Muscle of back (tissue), 13 donors: ENCODE results near the gene MYO1B. TPM values are rescaled to one million over a fixed set of nuclear protein-coding genes. Genes with fewer than 3 reads are reported as not detected.
A peak's percentile ranks its signal among the peaks of the same experiment; 100 is the strongest.

Experiments
- DNase-seq, 3 donors: peaks; one replicate each; pipeline versions ENCODE4 v3.0.0 to v3.0.0-alpha.2; 2013
- long read RNA-seq, 9 donors: transcript quantifications; one replicate each; lab custom pipeline, GENCODE V29; 2026
- polyA plus RNA-seq, 10 donors: library from polyadenylated mRNA; unstranded; fragments of 120-200 nt; gene quantifications; one replicate each; pipeline ENCODE4 v1.2.1, GENCODE V29; 2013; ENCODE audit not compliant: insufficient read length in 10 of 10

The MYO1B gene
- polyA plus RNA-seq = 100 to 1,000 TPM in 2 of 10 donors, 10 to 100 TPM in 8; 60.1 to 111 (median 85.2) TPM
- long read RNA-seq, donor 1, partial matches to known transcripts = 24 of 25 reads
- long read RNA-seq, donor 1, other reads (novel, unspliced or antisense) = 0 of 25 reads
- long read RNA-seq, donor 2, full-length matches to known transcripts = 3 of 3 reads
- long read RNA-seq, donor 2, partial matches to known transcripts = 0 of 3 reads
- long read RNA-seq, donor 2, other reads (novel, unspliced or antisense) = 0 of 3 reads
- long read RNA-seq, donor 3 = 0 reads
- long read RNA-seq, donor 4, partial matches to known transcripts = 0 of 1 reads
- long read RNA-seq, donor 4, other reads (novel, unspliced or antisense) = 0 of 1 reads
- long read RNA-seq, donor 5, full-length matches to known transcripts = 4 of 9 reads
- long read RNA-seq, donor 5, partial matches to known transcripts = 5 of 9 reads
- long read RNA-seq, donor 5, other reads (novel, unspliced or antisense) = 0 of 9 reads
- long read RNA-seq, donor 6, full-length matches to known transcripts = 4 of 4 reads
- long read RNA-seq, donor 6, partial matches to known transcripts = 0 of 4 reads
- long read RNA-seq, donor 6, other reads (novel, unspliced or antisense) = 0 of 4 reads
- long read RNA-seq, donor 7, full-length matches to known transcripts = 7 of 17 reads
- long read RNA-seq, donor 7, partial matches to known transcripts = 10 of 17 reads
- long read RNA-seq, donor 7, other reads (novel, unspliced or antisense) = 0 of 17 reads
- long read RNA-seq, donor 8, full-length matches to known transcripts = 3 of 3 reads
- long read RNA-seq, donor 8, partial matches to known transcripts = 0 of 3 reads
- long read RNA-seq, donor 8, other reads (novel, unspliced or antisense) = 0 of 3 reads
- long read RNA-seq, donor 9 = 0 reads

GRCh38 chr2:191245046-191245868, at the start of gene MYO1B:
Gene MYO1B, plus strand, starts transcription at chr2:191245404. Its CDS starts 31,492 bp downstream, at chr2:191276896.
- DNase-seq = peak; percentile 77 to 93 (median 84)

DNA sequence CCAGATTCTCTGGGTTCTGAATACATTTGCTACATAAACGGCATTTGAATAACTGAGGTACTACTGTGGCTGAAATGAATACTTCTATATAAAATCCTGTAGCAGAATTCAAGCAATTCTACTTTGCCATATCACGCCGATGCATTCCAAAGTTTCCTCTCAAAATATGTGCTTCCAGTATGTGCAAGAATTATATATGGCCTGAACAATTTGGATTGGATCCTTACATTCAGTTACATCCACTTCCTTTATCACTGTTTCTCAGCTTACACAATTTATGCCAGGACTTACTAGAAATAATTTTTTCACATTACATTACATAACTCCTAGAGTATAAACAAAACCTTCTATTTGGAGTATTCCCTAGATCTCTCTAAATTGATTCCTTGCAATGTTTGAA, 48.1 kb upstream of the MYO1B start:
- DNase-seq = peak in 1 of 3 donors; percentile 44

- no peak for DNase-seq
Measured at GRCh38 chr2:191198271-191198670, 46.9 kb upstream of the MYO1B start.

GRCh38 chr2:191199929-191200512, 45.2 kb upstream of the MYO1B start:
- no peak for DNase-seq

- DNase-seq = no peak
Measured at GRCh38 chr2:191200910-191201309, 44.3 kb upstream of the MYO1B start.

GRCh38 chr2:191202209-191202721, 42.9 kb upstream of the MYO1B start:
- DNase-seq = peak in 2 of 3 donors; percentile 51 to 62

DNA sequence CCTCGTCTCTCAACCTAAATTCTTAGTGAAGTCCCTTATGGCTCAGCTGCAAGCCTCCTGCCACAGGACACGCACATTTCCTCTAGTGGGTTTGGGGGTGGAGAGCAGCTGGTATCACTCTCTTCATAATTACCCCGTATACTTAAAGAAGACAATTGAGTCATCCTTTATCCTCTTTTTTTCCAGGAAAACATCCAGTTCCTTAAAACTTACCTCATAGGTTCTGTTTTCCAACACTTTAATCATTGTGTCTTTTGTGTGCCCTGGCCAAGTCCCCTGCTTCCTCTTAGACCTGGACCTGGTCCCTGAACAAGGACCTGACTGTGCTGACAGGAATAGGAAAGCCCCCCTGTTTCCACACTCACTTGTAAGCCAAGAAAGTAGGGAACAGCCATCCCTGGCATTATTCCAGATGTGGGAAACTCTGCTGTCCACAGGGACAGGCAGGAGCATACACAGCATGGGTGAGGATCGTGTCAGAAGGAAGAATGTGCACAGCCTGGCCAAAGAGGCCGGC, 42.3 kb upstream of the MYO1B start:
- peak; percentile 49 to 72 (median 62) for DNase-seq

DNA sequence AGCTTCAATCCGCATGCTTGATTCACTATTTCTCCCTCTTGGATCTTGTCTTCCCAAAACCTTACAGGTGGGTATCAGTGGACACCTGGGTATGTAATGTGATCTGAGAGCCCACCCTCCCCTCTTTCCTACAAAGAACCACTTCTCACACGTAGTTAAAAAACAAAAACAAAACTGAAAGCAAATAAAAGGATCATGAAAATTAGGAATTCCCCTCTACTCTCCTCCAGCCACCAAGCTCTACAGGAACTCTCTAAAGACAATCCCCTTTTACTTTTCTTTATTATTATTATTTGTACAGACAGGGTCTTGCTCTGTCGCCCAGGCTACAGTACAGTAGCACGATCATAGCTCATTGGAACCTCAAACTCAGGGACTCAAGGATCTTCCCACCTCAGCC, 40.8 kb upstream of the MYO1B start:
- DNase-seq = no peak

DNA sequence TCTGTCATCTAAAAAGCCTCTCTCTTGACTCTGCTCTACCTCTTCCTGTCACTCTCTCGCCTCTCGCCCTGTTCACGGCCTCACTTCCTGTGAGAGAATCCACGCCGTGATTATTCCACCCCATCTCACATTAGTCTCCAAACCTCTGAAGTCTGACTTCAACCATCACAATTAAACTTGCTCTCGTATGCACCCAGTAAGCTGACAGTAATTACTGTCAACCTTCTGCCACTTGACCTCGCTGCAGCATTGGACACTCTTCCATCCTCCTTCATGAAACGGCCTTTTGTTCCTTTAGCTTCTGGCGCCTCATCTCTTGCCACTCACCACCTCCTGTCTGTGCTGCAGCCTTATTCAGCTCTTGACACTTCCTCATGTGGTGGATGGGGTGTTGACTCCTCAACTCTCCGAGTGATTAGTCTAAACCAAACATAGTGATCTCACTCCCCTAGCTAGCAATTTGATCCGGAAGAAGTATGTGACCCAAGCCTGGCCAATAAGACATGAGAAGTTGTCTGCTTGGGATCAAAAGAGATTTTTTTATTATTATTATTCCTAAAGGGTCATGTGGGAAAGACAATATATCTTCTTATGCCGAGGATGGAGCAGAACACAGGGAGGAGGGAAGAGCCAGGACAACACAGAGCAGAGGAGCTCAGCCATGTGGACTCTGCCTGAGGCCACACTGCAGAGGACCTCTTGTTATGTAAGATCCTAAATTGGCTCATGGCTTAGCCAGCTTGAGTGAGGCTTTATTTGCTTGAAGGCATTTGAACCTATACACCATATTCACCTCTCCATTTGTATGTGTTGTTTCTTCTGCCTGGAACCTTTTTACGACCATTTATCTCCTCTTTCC, 38.4 kb upstream of the MYO1B start:
- DNase-seq = no peak

DNA sequence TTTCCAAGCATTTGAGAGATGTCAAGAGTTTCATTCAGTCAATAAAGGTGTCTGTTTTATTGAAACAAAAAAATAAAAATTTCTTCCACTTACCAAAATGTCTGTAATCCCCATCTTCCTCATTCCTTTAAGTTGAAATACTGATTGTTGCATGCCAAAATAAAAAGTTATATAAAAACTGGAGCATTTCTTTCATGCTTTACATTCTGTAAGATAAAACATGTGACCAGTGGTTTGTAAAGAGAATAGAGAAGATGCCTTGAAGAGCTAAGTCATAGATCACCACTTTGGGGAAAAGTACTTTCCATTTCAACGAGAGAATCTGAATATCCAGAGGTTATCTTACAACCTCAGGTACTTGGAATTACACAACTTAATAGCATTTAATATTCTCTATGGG, 35.9 kb upstream of the MYO1B start:
- DNase-seq = no peak

DNA sequence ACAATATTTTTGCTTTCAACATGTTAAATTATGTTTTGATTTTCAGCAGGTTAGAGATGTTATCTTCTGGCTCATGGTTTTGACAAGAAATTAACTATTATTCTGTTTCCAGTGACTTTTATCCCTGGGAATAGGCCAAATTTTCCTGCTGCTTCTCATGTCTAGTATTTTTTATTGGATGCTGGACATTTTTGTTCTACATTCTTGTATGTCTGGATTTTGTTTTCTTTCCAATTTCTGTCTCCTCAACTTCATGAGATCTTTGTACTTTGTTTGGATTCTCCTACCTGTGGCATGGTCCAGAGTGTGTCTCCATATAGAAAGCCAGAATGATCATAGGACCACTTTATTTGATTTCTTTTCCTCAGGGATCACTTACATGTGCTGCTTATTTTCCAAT, 33.1 kb upstream of the MYO1B start:
- no peak for DNase-seq

DNA sequence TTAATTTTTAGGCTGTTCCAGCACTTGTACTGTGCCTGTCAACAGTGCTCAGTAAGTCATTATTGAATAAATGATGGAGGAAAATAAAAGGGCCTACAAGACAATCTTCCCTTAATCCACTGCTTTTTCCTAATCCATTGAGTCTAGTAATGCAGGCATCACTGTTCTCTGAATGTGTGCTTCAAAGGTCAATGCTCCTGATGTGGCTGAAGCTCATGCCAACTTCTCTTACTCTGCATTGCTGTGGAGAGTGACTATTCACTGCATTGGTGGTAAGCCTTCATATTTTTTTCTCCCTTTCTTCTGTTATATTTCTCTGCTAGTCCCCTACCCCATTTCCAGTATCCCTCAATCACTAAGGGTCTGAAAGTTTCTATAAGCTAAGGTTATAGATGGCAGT, 31.9 kb upstream of the MYO1B start:
- no peak for DNase-seq

- DNase-seq = no peak
Measured at GRCh38 chr2:191215230-191215629, 30.0 kb upstream of the MYO1B start.

DNA sequence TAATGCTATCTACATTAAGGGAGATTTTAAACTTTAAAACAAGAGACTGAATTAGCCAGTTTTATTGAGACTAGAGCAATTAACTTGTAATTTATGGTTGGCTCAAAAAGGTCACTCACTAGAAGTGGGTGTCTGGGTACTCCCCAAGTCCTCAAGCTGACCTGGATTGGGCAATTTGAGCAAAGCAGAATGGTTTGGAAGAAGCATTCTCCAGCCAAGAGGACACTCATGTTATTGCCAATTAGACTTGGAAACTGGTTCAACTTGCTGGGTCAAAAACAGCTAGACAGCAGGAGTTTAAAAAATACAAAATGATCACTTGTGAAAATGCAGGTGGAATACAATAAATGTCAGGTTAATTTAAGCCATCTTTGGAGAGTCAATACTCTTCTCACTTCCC, 29.5 kb upstream of the MYO1B start:
- no peak for DNase-seq

- DNase-seq = no peak
Measured at GRCh38 chr2:191217580-191217979, 27.6 kb upstream of the MYO1B start.

DNA sequence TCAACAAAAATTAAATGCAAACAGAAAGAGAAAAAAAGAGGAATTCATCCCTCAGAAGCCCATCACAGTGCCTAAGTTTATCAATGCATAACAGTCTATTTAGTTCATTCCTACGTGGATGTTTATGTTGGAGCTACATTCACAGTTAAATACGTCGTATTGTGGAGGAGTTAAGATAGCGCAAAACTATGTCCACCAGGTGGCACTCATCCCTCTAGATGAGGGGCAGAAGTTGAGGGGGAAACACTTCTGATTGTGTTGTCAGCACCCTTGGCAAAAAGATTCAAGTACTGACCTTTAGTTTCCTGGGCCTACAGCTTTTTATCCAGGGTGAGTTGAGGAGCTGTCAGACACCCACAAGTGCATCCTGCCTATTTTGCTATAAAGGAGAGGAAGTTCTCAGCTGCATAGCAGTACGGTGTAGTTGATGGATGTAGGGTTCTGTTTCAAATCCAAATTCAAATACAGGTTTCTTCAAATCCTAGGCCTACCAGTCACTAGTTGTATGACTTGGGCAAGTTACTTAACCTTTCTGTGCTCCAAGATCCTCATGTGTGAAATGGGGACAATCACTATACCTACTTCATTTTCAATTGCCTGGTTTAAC, 26.8 kb upstream of the MYO1B start:
- DNase-seq = peak; percentile 62 to 75 (median 65)

- no peak for DNase-seq
Measured at GRCh38 chr2:191220671-191221070, 24.5 kb upstream of the MYO1B start.

- no peak for DNase-seq
Measured at GRCh38 chr2:191221666-191222065, 23.5 kb upstream of the MYO1B start.

DNA sequence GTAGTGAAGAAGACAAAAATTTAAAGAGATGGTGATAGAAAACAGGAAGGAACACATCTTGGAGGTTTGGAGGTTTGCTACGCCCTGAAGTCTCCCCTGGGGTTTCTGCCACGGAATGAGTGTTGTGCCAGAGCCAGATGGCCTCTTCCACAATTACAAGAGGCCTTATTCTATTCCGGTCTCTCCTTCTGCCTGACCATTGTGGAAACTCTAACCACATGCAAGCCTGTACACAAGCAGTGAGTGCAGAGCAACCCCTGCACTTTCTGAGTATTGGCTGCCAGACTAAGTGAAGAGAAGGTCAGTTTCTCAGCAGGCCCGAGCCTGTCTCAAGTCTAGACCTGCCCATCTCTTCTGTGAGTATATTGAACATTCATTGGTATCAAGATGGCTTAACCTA, 22.7 kb upstream of the MYO1B start:
- DNase-seq = peak in 1 of 3 donors; percentile 42
